ENCODE results near the gene UTS2B. TPM values are rescaled to one million over a fixed set of nuclear protein-coding genes. Genes with fewer than 3 reads are reported as not detected.

The UTS2B gene
- total and polyA plus RNA-seq, 9 of the 15 experiments (the other 6 are each of a cell fraction or from before 2014, with no cell fraction given): 0.06 TPM; not detected in 8

- no peak for TF ChIP-seq RREB1 (CRISPR knock-in tag; IDR thresholded peaks at IDR 0.05)
- 0 out of 2 replicates have a peak, but pooled peaks have one; percentile 75 for TF ChIP-seq NFATC3 (IDR thresholded peaks at IDR 0.05)
- no peak for TF ChIP-seq NR3C1 (CRISPR knock-in tag; IDR thresholded peaks at IDR 0.05)
- TF ChIP-seq HMG20B (CRISPR knock-in tag; IDR thresholded peaks at IDR 0.05): no peak
- TF ChIP-seq KDM1A (IDR thresholded peaks at IDR 0.05): peak in 1 of 2 experiments; percentile 50; a peak in 2 of 4 replicates
- 0 out of 4 replicates have a peak, but pooled peaks of 1 of the 2 experiments have one; percentile 40 for TF ChIP-seq ZMIZ1 (IDR thresholded peaks at IDR 0.05; ENCODE audit: low read depth in 2 of 2, low read length in 2 of 2)
- TF ChIP-seq ZNF311 (CRISPR knock-in tag; IDR thresholded peaks at IDR 0.05): no peak
- no peak for TF ChIP-seq XRCC4 (IDR thresholded peaks at IDR 0.05; ENCODE audit: extremely low read depth, insufficient read depth, insufficient read length)
- TF ChIP-seq MYNN (IDR thresholded peaks at IDR 0.05): no peak
- TF ChIP-seq MYNN (CRISPR knock-in tag; IDR thresholded peaks at IDR 0.05): no peak
- TF ChIP-seq, protein P1, sequence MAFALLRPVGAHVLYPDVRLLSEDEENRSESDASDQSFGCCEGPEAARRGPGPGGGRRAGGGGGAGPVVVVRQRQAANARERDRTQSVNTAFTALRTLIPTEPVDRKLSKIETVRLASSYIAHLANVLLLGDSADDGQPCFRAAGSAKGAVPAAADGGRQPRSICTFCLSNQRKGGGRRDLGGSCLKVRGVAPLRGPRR (CRISPR knock-in tag; IDR thresholded peaks at IDR 0.05): no peak
- TF ChIP-seq, protein P2, sequence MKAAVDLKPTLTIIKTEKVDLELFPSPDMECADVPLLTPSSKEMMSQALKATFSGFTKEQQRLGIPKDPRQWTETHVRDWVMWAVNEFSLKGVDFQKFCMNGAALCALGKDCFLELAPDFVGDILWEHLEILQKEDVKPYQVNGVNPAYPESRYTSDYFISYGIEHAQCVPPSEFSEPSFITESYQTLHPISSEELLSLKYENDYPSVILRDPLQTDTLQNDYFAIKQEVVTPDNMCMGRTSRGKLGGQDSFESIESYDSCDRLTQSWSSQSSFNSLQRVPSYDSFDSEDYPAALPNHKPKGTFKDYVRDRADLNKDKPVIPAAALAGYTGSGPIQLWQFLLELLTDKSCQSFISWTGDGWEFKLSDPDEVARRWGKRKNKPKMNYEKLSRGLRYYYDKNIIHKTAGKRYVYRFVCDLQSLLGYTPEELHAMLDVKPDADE (conservative IDR thresholded peaks at IDR 0.05; ENCODE audit: control insufficient read depth, low read depth, low read length): no peak
- no peak for TF ChIP-seq MAFG (tag; conservative IDR thresholded peaks at IDR 0.05)
- TF ChIP-seq ZKSCAN8 (CRISPR knock-in tag; IDR thresholded peaks at IDR 0.05): no peak
These were observed 1.9 kb downstream of the UTS2B start (continued) for GRCh38 chr3:191328383-191328961.

Data from K562 (cell line).